Activated naive CD4-positive, alpha-beta T cell treated with anti-CD3 and anti-CD28 coated beads, Interleukin-2, amount 10 ng/mL, durations not matched to agents 7 days and 5 days (primary cell): ENCODE measurements around the gene BCAS3.

ENCODE experiments used
- CTCF ChIA-PET: fragments of 350-600 bp; sonication (Branson Sonifier 250); formaldehyde crosslinking; loops from one replicate; lab custom pipeline; 2021; ENCODE audit warnings: antibody characterized with exemption; lab: Charles Lee
- DNase-seq: peaks from one replicate; pipeline ENCODE4 v3.0.0-alpha.2; 2020
- H3K27ac Mint-ChIP-seq: one replicate; pipeline ENCODE4 v1.8.0; 2021; ENCODE audit warnings: mild to moderate bottlenecking, moderate library complexity, mixed read lengths
- H3K27me3 Mint-ChIP-seq: one replicate; pipeline ENCODE4 v1.8.0; 2021; ENCODE audit warnings: mild to moderate bottlenecking, mixed read lengths
- H3K36me3 Mint-ChIP-seq: one replicate; pipeline ENCODE4 v1.8.0; 2021; ENCODE audit warnings: mixed read lengths
- H3K4me1 Mint-ChIP-seq: one replicate; pipeline ENCODE4 v1.8.0; 2021; ENCODE audit warnings: mixed read lengths
- H3K4me3 Mint-ChIP-seq: one replicate; pipeline ENCODE4 v1.8.0; 2021; ENCODE audit warnings: mild to moderate bottlenecking, moderate library complexity, mixed read lengths
- H3K9me3 Mint-ChIP-seq: one replicate; pipeline ENCODE4 v1.8.0; 2021; ENCODE audit warnings: mixed read lengths

Gene BCAS3

GRCh38 chr17:61309362-61310256 lies 632.0 kb downstream of the BCAS3 start:
- Mint-ChIP-seq H3K36me3 (no peaks in the 10 kb centered on the region), H3K9me3 (no peaks in the 10 kb centered on the region), H3K27ac (no peak overlapping the region), H3K4me3 (no peak overlapping the region), H3K4me1 (no peaks in the 10 kb centered on the region), H3K27me3 (no peaks in the 10 kb centered on the region)
- no peak for DNase-seq
- CTCF ChIA-PET = no interaction called here

GRCh38 chr17:61310590-61310989 lies 632.9 kb downstream of the BCAS3 start:
- Mint-ChIP-seq H3K4me1 (no peaks in the 10 kb centered on the region), H3K27me3 (no peaks in the 10 kb centered on the region), H3K9me3 (no peaks in the 10 kb centered on the region), H3K4me3 (no peak overlapping the region), H3K36me3 (no peaks in the 10 kb centered on the region), H3K27ac (no peak overlapping the region)
- no peak for DNase-seq
- CTCF ChIA-PET = no interaction called here

- Mint-ChIP-seq H3K9me3 (no peaks in the 10 kb centered on the region), H3K36me3 (no peaks in the 10 kb centered on the region), H3K4me1 (no peaks in the 10 kb centered on the region), H3K27ac (no peak overlapping the region), H3K4me3 (no peak overlapping the region), H3K27me3 (no peaks in the 10 kb centered on the region)
- no peak for DNase-seq
- CTCF ChIA-PET = no interaction called here
Measured at GRCh38 chr17:61312406-61313295, 635.0 kb downstream of the BCAS3 start.

GRCh38 chr17:61313461-61314326 lies 636.0 kb downstream of the BCAS3 start:
- CTCF ChIA-PET = no interaction called here

GRCh38 chr17:61314368-61315078 lies 636.9 kb downstream of the BCAS3 start:
- Mint-ChIP-seq H3K9me3 (no peaks in the 10 kb centered on the region), H3K4me3 (no peak overlapping the region), H3K27me3 (no peaks in the 10 kb centered on the region), H3K27ac (no peak overlapping the region), H3K4me1 (no peaks in the 10 kb centered on the region), H3K36me3 (no peaks in the 10 kb centered on the region)
- CTCF ChIA-PET = no interaction called here
- DNase-seq = no peak

More at GRCh38 chr17:61313461-61314326, 636.0 kb downstream of the BCAS3 start:
- H3K36me3 Mint-ChIP-seq = no peaks in the 10 kb centered on the region
- no peak for DNase-seq
- H3K27me3 Mint-ChIP-seq = no peaks in the 10 kb centered on the region
- no peaks in the 10 kb centered on the region for H3K9me3 Mint-ChIP-seq
- no peaks in the 10 kb centered on the region for H3K4me1 Mint-ChIP-seq
- no peak overlapping the region for H3K4me3 Mint-ChIP-seq
- H3K27ac Mint-ChIP-seq = no peak overlapping the region

GRCh38 chr17:61316633-61317032 lies 639.0 kb downstream of the BCAS3 start:
- no peak overlapping the region for H3K27ac Mint-ChIP-seq
- DNase-seq = no peak
- H3K4me1 Mint-ChIP-seq = no peaks in the 10 kb centered on the region
- CTCF ChIA-PET = no interaction called here
- no peaks in the 10 kb centered on the region for H3K36me3 Mint-ChIP-seq
- H3K9me3 Mint-ChIP-seq = no peaks in the 10 kb centered on the region
- H3K4me3 Mint-ChIP-seq = no peak overlapping the region
- no peaks in the 10 kb centered on the region for H3K27me3 Mint-ChIP-seq

- H3K27me3 Mint-ChIP-seq = no peaks in the 10 kb centered on the region
- no peaks in the 10 kb centered on the region for H3K36me3 Mint-ChIP-seq
- no peaks in the 10 kb centered on the region for H3K4me1 Mint-ChIP-seq
- H3K4me3 Mint-ChIP-seq = no peak overlapping the region
- CTCF ChIA-PET = no interaction called here
- no peak for DNase-seq
- no peaks in the 10 kb centered on the region for H3K9me3 Mint-ChIP-seq
- H3K27ac Mint-ChIP-seq = no peak overlapping the region
Measured at GRCh38 chr17:61317779-61318178, 640.1 kb downstream of the BCAS3 start.

GRCh38 chr17:61318684-61319098 lies 641.0 kb downstream of the BCAS3 start:
- Mint-ChIP-seq H3K27ac (no peak overlapping the region), H3K9me3 (no peaks in the 10 kb centered on the region), H3K27me3 (peaks cover under 1% of the 10 kb centered on the region), H3K36me3 (no peaks in the 10 kb centered on the region), H3K4me3 (no peak overlapping the region), H3K4me1 (no peaks in the 10 kb centered on the region)
- DNase-seq = no peak
- CTCF ChIA-PET = interaction anchor here (0.8 kb wide), 1 partner anchor 40 kb away, joined by 3 read pairs; no protein-coding TSS in a partner anchor

GRCh38 chr17:61321344-61321743 lies 643.7 kb downstream of the BCAS3 start:
- Mint-ChIP-seq H3K4me3 (no peak overlapping the region), H3K27me3 (peaks cover 4% of the 10 kb centered on the region), H3K4me1 (no peaks in the 10 kb centered on the region), H3K27ac (no peak overlapping the region), H3K36me3 (no peaks in the 10 kb centered on the region), H3K9me3 (no peaks in the 10 kb centered on the region)
- no peak for DNase-seq
- CTCF ChIA-PET = interaction anchor here (0.8 kb wide), 1 partner anchor 37 kb away, joined by 3 read pairs; no protein-coding TSS in a partner anchor

- no peaks in the 10 kb centered on the region for H3K4me1 Mint-ChIP-seq
- no peaks in the 10 kb centered on the region for H3K36me3 Mint-ChIP-seq
- no peak overlapping the region for H3K4me3 Mint-ChIP-seq
- CTCF ChIA-PET = no interaction called here
- no peak overlapping the region for H3K27ac Mint-ChIP-seq
- DNase-seq = no peak
- peaks cover 4% of the 10 kb centered on the region for H3K27me3 Mint-ChIP-seq
- no peaks in the 10 kb centered on the region for H3K9me3 Mint-ChIP-seq
Measured at GRCh38 chr17:61322325-61323002, 644.8 kb downstream of the BCAS3 start.

GRCh38 chr17:61323003-61323908 lies 645.6 kb downstream of the BCAS3 start:
- H3K27me3 Mint-ChIP-seq = peaks cover 4% of the 10 kb centered on the region
- no peaks in the 10 kb centered on the region for H3K9me3 Mint-ChIP-seq
- no peak overlapping the region for H3K4me3 Mint-ChIP-seq
- no peaks in the 10 kb centered on the region for H3K36me3 Mint-ChIP-seq
- CTCF ChIA-PET = no interaction called here
- no peaks in the 10 kb centered on the region for H3K4me1 Mint-ChIP-seq
- no peak for DNase-seq
- H3K27ac Mint-ChIP-seq = no peak overlapping the region
